Fibroblast of lung (primary cell): ENCODE results near the gene GPC5. TPM values are rescaled to one million over a fixed set of nuclear protein-coding genes. Genes with fewer than 3 reads are reported as not detected.

ENCODE experiments used
- DNase-seq, 2 donors: peaks; one replicate each; pipeline versions ENCODE4 v3.0.0 to v3.0.0-alpha.2; 2010; ENCODE audit warnings: low read depth in 2 of 2
- H2AFZ ChIP-seq: 2 replicates; pipeline ENCODE4 v1.5.1; 2012; ENCODE audit warnings: low read length, control low read depth, inconsistent platforms
- H3K27ac ChIP-seq: 2 replicates; pipeline ENCODE4 v1.5.1; 2011; ENCODE audit warnings: low read length, control low read depth; ENCODE audit not compliant: insufficient read depth
- H3K27me3 ChIP-seq: 2 replicates; pipeline ENCODE4 v1.5.1; 2011; ENCODE audit warnings: mild to moderate bottlenecking, low read length; ENCODE audit not compliant: control insufficient read depth, insufficient read depth
- H3K36me3 ChIP-seq: 2 replicates; pipeline ENCODE4 v1.5.1; 2011; ENCODE audit warnings: low read length; ENCODE audit not compliant: control insufficient read depth, insufficient read depth
- H3K4me1 ChIP-seq: 2 replicates; pipeline ENCODE4 v1.5.1; 2011; ENCODE audit warnings: low read length; ENCODE audit not compliant: control insufficient read depth, insufficient read depth; ENCODE audit errors: extremely low read depth
- H3K4me2 ChIP-seq: 2 replicates; pipeline ENCODE4 v1.5.1; 2011; ENCODE audit warnings: low read length, control low read depth; ENCODE audit not compliant: insufficient read depth; ENCODE audit errors: extremely low read depth
- H3K4me3 ChIP-seq, 4 experiments: fragments of 200-600 bp in 1 of 4; sonication (generic) in 1 of 4; replicated peaks in 1 of 4; 2 replicates each; pipeline ENCODE4 v1.5.1; 2011 to 2016; ENCODE audit warnings: low read length in 4 of 4, low read depth in 3 of 4, mild to moderate bottlenecking in 3 of 4, control low read depth in 2 of 4, inconsistent platforms in 1 of 4, mixed read lengths in 1 of 4; ENCODE audit not compliant: insufficient read depth in 1 of 4; ENCODE audit errors: control extremely low read depth in 1 of 4
- H3K79me2 ChIP-seq: 2 replicates; pipeline ENCODE4 v1.5.1; 2012; ENCODE audit warnings: mild to moderate bottlenecking, low read length, inconsistent platforms; ENCODE audit not compliant: control insufficient read depth, insufficient read depth
- H3K9ac ChIP-seq: 2 replicates; pipeline ENCODE4 v1.5.1; 2011; ENCODE audit warnings: mild to moderate bottlenecking, low read length, control low read depth; ENCODE audit not compliant: insufficient read depth
- H3K9me3 ChIP-seq: 2 replicates; pipeline ENCODE4 v1.5.1; 2012; ENCODE audit warnings: low read depth, low read length; ENCODE audit not compliant: control insufficient read depth, insufficient read depth
- H4K20me1 ChIP-seq: 2 replicates; pipeline ENCODE4 v1.5.1; 2011; ENCODE audit warnings: low read length; ENCODE audit not compliant: control insufficient read depth, insufficient read depth; ENCODE audit errors: extremely low read depth
- EZH2 ChIP-seq: IDR thresholded peaks from 2 replicates; pipeline ENCODE4 v1.5.1; 2012; ENCODE audit warnings: low read length, control low read depth, mild to moderate bottlenecking; ENCODE audit errors: missing control alignments
- polyA plus RNA-seq, 2 donors: library from polyadenylated mRNA; depleted of rRNA in 1 of 2; stranded (reverse) in 1 of 2; unstranded in 1 of 2; fragments of >200 nt; gene quantifications; 2 replicates each; pipeline ENCODE4 v1.2.1, GENCODE V29; 2011 to 2012; ENCODE audit warnings: missing spikeins in 1 of 2
- total RNA-seq: library from RNA; depleted of rRNA; stranded (reverse); fragments of >200 nt; gene quantifications from 2 replicates; pipeline ENCODE4 v1.2.1, GENCODE V29; 2014
- TF ChIP-seq, protein P1 (sequence below), 2 donors: IDR thresholded peaks in 1 of 2; conservative IDR thresholded peaks in 1 of 2; 1 replicate in 1 of 2; 2 replicates in 1 of 2; pipeline ENCODE4 v1.5.1; 2011 to 2012; ENCODE audit warnings: low read length in 2 of 2, control low read depth in 1 of 2, inconsistent platforms in 1 of 2, low read depth in 1 of 2, mild to moderate bottlenecking in 1 of 2

The GPC5 gene
- total and polyA plus RNA-seq, 2 donors (not counting 1 experiment from before 2014, with no cell fraction given) = 0.17 TPM; not detected in 1

DNA sequence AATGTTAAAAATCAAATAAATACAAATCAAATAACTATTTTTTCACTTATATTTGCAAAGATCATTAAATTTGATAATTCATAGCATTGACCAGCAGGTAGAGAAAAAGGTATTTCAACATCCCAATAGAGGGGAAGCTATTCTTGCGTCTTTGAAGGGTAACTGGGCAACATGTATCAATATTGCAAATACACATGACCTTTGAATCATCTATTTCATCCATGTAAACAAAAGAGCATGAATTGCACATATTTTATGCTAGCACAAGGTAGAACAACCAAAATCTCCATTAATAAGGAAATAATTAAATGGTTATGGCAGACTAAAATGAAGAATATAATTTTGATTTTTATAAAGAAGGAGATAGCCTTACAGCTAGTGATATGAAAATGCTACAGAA is 372.8 kb downstream of the GPC5 start:
- Histone ChIP-seq H3K4me3 (no peak overlapping the region), H3K9me3 (no peaks in the 10 kb centered on the region), H2AFZ (no peak overlapping the region), H4K20me1 (no peaks in the 10 kb centered on the region), H3K27ac (no peak overlapping the region), H3K27me3 (no peaks in the 10 kb centered on the region), H3K4me1 (no peaks in the 10 kb centered on the region), H3K79me2 (no peaks in the 10 kb centered on the region), H3K36me3 (no peaks in the 10 kb centered on the region), H3K4me2 (no peak overlapping the region), H3K9ac (no peak overlapping the region)
- TF ChIP-seq, protein P1, sequence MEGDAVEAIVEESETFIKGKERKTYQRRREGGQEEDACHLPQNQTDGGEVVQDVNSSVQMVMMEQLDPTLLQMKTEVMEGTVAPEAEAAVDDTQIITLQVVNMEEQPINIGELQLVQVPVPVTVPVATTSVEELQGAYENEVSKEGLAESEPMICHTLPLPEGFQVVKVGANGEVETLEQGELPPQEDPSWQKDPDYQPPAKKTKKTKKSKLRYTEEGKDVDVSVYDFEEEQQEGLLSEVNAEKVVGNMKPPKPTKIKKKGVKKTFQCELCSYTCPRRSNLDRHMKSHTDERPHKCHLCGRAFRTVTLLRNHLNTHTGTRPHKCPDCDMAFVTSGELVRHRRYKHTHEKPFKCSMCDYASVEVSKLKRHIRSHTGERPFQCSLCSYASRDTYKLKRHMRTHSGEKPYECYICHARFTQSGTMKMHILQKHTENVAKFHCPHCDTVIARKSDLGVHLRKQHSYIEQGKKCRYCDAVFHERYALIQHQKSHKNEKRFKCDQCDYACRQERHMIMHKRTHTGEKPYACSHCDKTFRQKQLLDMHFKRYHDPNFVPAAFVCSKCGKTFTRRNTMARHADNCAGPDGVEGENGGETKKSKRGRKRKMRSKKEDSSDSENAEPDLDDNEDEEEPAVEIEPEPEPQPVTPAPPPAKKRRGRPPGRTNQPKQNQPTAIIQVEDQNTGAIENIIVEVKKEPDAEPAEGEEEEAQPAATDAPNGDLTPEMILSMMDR (conservative IDR thresholded peaks at IDR 0.05 in 1 of 2, IDR thresholded peaks at IDR 0.05 in 1 of 2; ENCODE audit: low read depth in 1 of 2, low read length in 2 of 2) = no peak
- no peak for TF ChIP-seq EZH2
- no peak for DNase-seq

DNA sequence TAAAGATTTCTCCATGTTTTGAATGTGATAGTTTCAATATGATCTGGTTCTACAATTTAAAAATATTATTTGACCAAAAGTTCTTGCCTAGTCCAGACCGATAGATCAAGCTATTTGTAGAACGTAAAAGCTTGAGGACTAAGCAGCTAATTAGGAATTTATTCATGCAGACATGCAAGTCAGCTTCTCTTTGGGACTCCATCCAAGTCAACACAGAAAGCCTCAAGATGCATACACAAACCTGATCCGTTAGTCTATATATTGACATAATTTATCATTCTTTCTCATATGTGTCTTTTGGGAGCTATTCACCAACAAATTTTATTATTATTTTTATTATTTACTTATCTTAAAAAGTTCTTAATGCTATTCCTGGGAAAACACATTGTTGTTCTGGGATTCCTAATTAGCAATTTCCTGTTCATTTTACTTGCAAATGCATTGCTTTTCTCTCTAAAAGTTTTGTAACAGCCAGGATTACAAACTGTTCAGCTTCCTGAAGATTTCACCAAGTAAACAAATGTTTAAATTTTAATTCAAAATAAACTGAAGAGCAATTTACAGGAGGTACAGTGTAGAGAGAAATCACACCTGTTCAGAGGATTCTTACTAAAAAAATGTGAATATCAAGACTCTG is 375.3 kb downstream of the GPC5 start:
- no peak overlapping the region for H3K9ac ChIP-seq
- no peaks in the 10 kb centered on the region for H3K4me1 ChIP-seq
- H3K79me2 ChIP-seq = no peaks in the 10 kb centered on the region
- no peak overlapping the region for H3K4me3 ChIP-seq
- no peaks in the 10 kb centered on the region for H4K20me1 ChIP-seq
- no peak overlapping the region for H3K27ac ChIP-seq
- TF ChIP-seq EZH2 = no peak
- TF ChIP-seq, protein P1 (conservative IDR thresholded peaks at IDR 0.05 in 1 of 2, IDR thresholded peaks at IDR 0.05 in 1 of 2; ENCODE audit: low read depth in 1 of 2, low read length in 2 of 2) = no peak
- no peak overlapping the region for H2AFZ ChIP-seq
- no peak overlapping the region for H3K4me2 ChIP-seq
- H3K9me3 ChIP-seq = no peaks in the 10 kb centered on the region
- DNase-seq = no peak
- H3K27me3 ChIP-seq = no peaks in the 10 kb centered on the region
- no peaks in the 10 kb centered on the region for H3K36me3 ChIP-seq

DNA sequence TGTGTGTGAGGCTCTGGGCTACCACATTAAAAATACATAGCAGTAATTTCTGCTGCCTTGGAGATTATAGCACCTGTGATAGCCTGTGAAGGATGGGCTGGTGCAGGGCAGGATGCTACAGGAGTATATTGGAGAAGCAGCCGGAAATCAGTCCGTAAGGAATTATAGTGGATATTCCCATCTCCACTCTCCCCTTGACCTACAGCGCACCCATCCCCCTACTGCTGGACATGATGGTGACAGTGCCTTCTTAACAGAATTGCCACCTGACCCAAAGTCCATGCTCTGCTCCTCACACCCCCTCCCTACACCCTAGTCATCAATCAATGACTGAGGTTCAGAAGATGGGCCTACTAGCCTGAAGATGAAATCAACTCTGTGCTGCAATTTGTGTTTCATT is 376.0 kb downstream of the GPC5 start:
- no peaks in the 10 kb centered on the region for H3K27me3 ChIP-seq
- TF ChIP-seq, protein P1 (conservative IDR thresholded peaks at IDR 0.05 in 1 of 2, IDR thresholded peaks at IDR 0.05 in 1 of 2; ENCODE audit: low read depth in 1 of 2, low read length in 2 of 2) = no peak
- TF ChIP-seq EZH2 = no peak
- no peaks in the 10 kb centered on the region for H4K20me1 ChIP-seq
- H3K4me1 ChIP-seq = no peaks in the 10 kb centered on the region
- H2AFZ ChIP-seq = no peak overlapping the region
- H3K4me2 ChIP-seq = no peak overlapping the region
- H3K36me3 ChIP-seq = no peaks in the 10 kb centered on the region
- no peak overlapping the region for H3K9ac ChIP-seq
- no peaks in the 10 kb centered on the region for H3K9me3 ChIP-seq
- H3K79me2 ChIP-seq = no peaks in the 10 kb centered on the region
- H3K4me3 ChIP-seq = no peak overlapping the region
- DNase-seq = no peak
- no peak overlapping the region for H3K27ac ChIP-seq
